Activated naive CD8-positive, alpha-beta T cell treated with anti-CD3 and anti-CD28 coated beads, Interleukin-2, amount 10 ng/mL, durations not matched to agents 7 days and 5 days (primary cell): ENCODE data around the gene SH3BP5. TPM values are rescaled to one million over a fixed set of nuclear protein-coding genes. Genes with fewer than 3 reads are reported as not detected.
A peak's percentile ranks its signal among the peaks of the same experiment; 100 is the strongest.
"Not testable (repeated sequence)": the region's sequence is repeated elsewhere in the genome, so short reads cannot be mapped to it uniquely, and the experiment has no call there.

ENCODE experiments used
- ATAC-seq: fragments of 150-1000 bp; cut with Tn5 transposase; one replicate; pipeline ENCODE4 v1.10.0; 2021; ENCODE audit warnings: low read depth, moderate library complexity
- POLR2A ChIA-PET: fragments of 350-600 bp; sonication (Branson Sonifier 250); formaldehyde crosslinking; loops from one replicate; lab custom pipeline; 2021; ENCODE audit warnings: antibody characterized with exemption; lab: Charles Lee
- DNase-seq: peaks from one replicate; pipeline ENCODE4 v3.0.0; 2021
- H3K27ac Mint-ChIP-seq: one replicate; pipeline ENCODE4 v1.8.0; 2022; ENCODE audit warnings: mild to moderate bottlenecking, mixed read lengths
- H3K27me3 Mint-ChIP-seq: one replicate; pipeline ENCODE4 v1.8.0; 2022; ENCODE audit warnings: mild to moderate bottlenecking, moderate library complexity, mixed read lengths
- H3K36me3 Mint-ChIP-seq: one replicate; pipeline ENCODE4 v1.8.0; 2021; ENCODE audit warnings: mild to moderate bottlenecking, mixed read lengths
- H3K4me1 Mint-ChIP-seq: one replicate; pipeline ENCODE4 v1.8.0; 2021; ENCODE audit warnings: mixed read lengths
- H3K4me3 Mint-ChIP-seq: one replicate; pipeline ENCODE4 v1.8.0; 2022; ENCODE audit warnings: mild to moderate bottlenecking, moderate library complexity, mixed read lengths
- H3K9me3 Mint-ChIP-seq: one replicate; pipeline ENCODE4 v1.8.0; 2021; ENCODE audit warnings: mixed read lengths
- total RNA-seq, 2 experiments: library from RNA; stranded (reverse); gene quantifications; one replicate each; pipeline ENCODE4 v1.2.3, GENCODE V29; 2021

The SH3BP5 gene
- total RNA-seq, 2 experiments from 2014 or later = 12.7 to 12.9 TPM

DNA sequence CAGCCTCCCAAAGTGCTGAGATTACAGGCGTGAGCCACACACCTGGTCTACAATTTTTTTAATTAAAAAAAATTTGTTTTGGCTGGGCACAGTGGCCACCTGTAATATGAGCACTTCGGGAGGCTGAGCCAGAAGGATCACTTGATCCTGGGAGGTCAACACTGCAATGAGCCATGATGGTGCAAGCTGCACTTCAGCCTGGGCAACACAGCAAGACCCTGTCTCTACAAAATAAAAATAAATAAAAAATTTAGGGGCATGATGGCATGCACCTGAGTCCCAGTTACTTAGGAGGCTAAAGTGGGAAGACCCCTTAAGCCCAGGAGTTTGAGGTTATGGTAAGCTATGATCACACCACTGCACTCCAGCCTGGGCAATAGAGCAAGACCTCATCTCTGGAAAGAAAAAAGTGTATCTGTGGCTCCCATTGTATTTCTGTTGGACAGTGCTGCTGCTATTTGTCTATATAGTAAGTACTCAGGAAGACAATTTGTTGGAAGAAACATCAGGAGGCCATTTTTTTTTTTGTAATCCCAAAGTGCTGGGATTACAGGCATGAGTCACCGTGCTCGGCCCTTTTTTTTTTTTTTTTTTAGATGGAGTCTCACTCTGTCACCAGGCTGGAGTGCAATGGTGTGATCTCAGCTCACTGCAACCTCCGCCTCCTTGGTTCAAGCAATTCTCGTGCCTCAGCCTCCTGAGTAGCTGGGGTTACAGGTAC is 27.5 kb upstream of the SH3BP5 start:
- POLR2A ChIA-PET = no interaction called here
- H3K36me3 Mint-ChIP-seq = peaks cover 2% of the 10 kb centered on the region

GRCh38 chr3:15356651-15357061 is 24.3 kb upstream of the SH3BP5 start:
- H3K27me3 Mint-ChIP-seq, DNase-seq, H3K9me3 Mint-ChIP-seq, H3K36me3 Mint-ChIP-seq, POLR2A ChIA-PET: not testable (repeated sequence)
- H3K27ac Mint-ChIP-seq = peak overlapping the region; percentile 81
- H3K4me3 Mint-ChIP-seq = peak overlapping the region; percentile 62
- peak; percentile 43 for ATAC-seq
- H3K4me1 Mint-ChIP-seq = peaks cover 25% of the 10 kb centered on the region

More for the DNA sequence above, 27.5 kb upstream of the SH3BP5 start:
- H3K9me3 Mint-ChIP-seq = no peaks in the 10 kb centered on the region
- peaks cover 32% of the 10 kb centered on the region for H3K4me1 Mint-ChIP-seq
- no peak overlapping the region for H3K4me3 Mint-ChIP-seq
- ATAC-seq = no peak
- no peak overlapping the region for H3K27ac Mint-ChIP-seq
- H3K27me3 Mint-ChIP-seq = peaks cover 2% of the 10 kb centered on the region
- DNase-seq = no peak

DNA sequence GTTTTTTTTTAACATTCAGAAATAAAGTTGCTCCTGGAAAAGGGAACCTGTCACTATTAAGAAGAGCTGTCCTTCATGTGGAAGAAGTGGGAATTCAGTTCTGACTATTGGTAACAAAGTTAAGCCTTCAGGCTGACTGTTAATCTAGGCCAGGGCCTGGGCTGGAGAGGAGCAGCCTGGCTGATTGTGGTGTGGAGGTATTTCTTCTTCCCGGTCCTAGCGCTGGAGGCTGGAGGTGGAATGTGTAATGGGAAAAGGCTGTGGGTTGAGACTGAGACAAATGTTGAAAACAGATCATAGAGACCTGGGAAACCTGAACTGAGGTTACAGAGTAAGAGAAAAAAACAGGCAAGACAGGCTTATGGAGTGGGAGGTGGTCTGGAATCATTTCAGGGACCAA is 23.8 kb upstream of the SH3BP5 start:
- ATAC-seq (no peak), DNase-seq (no peak)
- Mint-ChIP-seq H3K36me3 (peaks cover 4% of the 10 kb centered on the region), H3K9me3 (peaks cover 9% of the 10 kb centered on the region), H3K27ac (peak overlapping the region; percentile 81), H3K4me1 (peaks cover 20% of the 10 kb centered on the region), H3K27me3 (peaks cover 2% of the 10 kb centered on the region), H3K4me3 (peak overlapping the region; percentile 62)
- POLR2A ChIA-PET = interaction anchor here (1.3 kb wide), 1 partner anchor 19 kb away, joined by 3 read pairs; no protein-coding TSS in a partner anchor

DNA sequence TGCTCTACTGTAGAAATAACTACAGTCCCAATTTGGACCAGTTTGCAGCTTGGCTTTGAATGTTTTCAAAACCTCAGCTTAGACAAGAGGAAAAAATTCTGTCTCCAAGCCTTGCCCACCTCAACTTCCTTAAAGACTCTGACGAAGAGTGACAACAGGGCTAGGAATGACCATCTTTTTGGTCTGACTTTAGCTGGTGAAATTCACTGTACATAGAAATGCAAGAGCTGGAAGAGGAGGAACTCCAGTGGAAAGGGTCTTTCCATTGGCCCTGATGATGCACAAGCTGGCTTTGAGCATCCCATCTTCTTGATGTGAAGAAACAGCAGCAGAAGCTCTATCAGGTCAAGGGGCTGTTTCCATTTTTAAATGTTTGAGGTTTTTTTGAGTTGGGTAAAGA is 22.7 kb upstream of the SH3BP5 start:
- POLR2A ChIA-PET = interaction anchor here (0.7 to 1.3 kb wide), 3 partner anchors 9 to 22 kb away, joined by 3 to 4 read pairs (median 4); partner anchors contain the start of gene SH3BP5
- H3K9me3 Mint-ChIP-seq = peaks cover 11% of the 10 kb centered on the region
- ATAC-seq (no peak), DNase-seq (no peak)
- no peak overlapping the region for H3K4me3 Mint-ChIP-seq
- peaks cover 11% of the 10 kb centered on the region for H3K36me3 Mint-ChIP-seq
- peaks cover 13% of the 10 kb centered on the region for H3K4me1 Mint-ChIP-seq
- no peaks in the 10 kb centered on the region for H3K27me3 Mint-ChIP-seq
- no peak overlapping the region for H3K27ac Mint-ChIP-seq

GRCh38 chr3:15354485-15354884 is 22.1 kb upstream of the SH3BP5 start:
- ATAC-seq (no peak), DNase-seq (no peak)
- Mint-ChIP-seq H3K36me3 (peaks cover 12% of the 10 kb centered on the region), H3K27ac (no peak overlapping the region), H3K4me1 (peaks cover 13% of the 10 kb centered on the region), H3K9me3 (peaks cover 13% of the 10 kb centered on the region), H3K27me3 (no peaks in the 10 kb centered on the region), H3K4me3 (no peak overlapping the region)
- POLR2A ChIA-PET = no interaction called here

DNA sequence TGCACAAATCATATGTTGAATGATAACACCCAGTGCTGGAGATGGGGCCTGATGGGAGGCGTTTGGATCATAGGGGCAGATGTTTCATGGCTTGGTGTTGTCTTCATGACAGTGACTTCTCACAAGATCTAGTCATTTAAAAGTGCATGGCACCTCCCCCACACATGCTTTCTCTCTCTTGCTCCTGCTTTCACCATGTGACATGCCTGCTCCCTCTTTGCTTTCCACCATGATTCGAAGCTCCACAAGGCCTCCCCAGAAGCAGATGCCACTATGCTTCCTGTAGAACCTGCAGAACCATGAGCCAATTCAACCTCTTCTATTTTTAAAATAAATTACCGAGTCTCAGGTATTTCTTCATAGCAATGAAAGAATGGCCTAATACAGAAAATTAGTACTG is 17.8 kb upstream of the SH3BP5 start:
- Mint-ChIP-seq H3K9me3 (peaks cover 13% of the 10 kb centered on the region), H3K4me3 (no peak overlapping the region), H3K27me3 (peaks cover 4% of the 10 kb centered on the region), H3K4me1 (peaks cover 17% of the 10 kb centered on the region), H3K36me3 (peaks cover 13% of the 10 kb centered on the region), H3K27ac (no peak overlapping the region)
- POLR2A ChIA-PET = no interaction called here
- no peak for ATAC-seq
- no peak for DNase-seq

DNA sequence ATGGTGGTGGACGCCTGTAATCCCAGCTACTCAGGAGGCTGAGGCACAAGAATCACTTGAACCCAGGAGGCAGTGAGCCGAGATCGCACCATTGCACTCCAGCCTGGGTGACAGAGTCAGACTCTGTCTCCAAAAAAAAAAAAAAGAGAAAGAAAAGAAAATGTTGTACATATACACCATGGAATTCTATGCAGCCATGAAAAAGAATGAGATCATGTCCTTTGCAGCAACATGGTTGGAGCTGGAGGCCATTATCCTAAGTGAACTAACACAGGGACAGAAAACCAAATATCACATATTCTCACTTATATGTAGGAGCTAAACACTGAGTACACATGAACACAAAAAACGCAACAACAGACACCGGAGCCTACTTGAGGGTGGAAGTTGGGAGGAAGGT is 17.1 kb upstream of the SH3BP5 start:
- H3K36me3 Mint-ChIP-seq = peaks cover 13% of the 10 kb centered on the region
- peaks cover 17% of the 10 kb centered on the region for H3K4me1 Mint-ChIP-seq
- POLR2A ChIA-PET, ATAC-seq, H3K27ac Mint-ChIP-seq, H3K27me3 Mint-ChIP-seq, DNase-seq, H3K4me3 Mint-ChIP-seq: not testable (repeated sequence)
- peaks cover 13% of the 10 kb centered on the region for H3K9me3 Mint-ChIP-seq

GRCh38 chr3:15348246-15348645 is 15.9 kb upstream of the SH3BP5 start:
- Mint-ChIP-seq H3K27ac (no peak overlapping the region), H3K4me3 (no peak overlapping the region), H3K27me3 (peaks cover 11% of the 10 kb centered on the region), H3K36me3 (peaks cover 13% of the 10 kb centered on the region), H3K9me3 (peaks cover 12% of the 10 kb centered on the region), H3K4me1 (peaks cover 17% of the 10 kb centered on the region)
- ATAC-seq = no peak
- POLR2A ChIA-PET = interaction anchor here (0.8 kb wide), 1 partner anchor 57 kb away, joined by 3 read pairs; no protein-coding TSS in a partner anchor
- no peak for DNase-seq

DNA sequence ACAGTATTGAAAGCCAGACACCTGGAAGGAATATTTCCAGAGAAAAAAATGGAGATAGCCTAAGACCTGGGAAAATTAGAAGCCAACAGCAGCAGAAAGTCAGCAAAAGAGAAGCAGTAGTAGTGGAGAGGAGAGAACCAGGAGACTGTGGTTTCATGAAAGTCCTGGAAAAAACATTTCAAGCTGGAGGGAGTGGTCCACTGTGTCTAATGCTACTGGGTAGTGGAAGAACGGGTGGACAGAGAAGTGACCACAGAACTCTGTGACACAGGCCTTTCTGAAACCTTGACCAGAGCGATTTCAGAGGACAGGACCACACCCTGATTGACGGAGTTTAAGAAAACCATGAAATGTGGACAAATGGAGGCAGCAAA is 15.3 kb upstream of the SH3BP5 start:
- peak overlapping the region; percentile 42 for H3K4me3 Mint-ChIP-seq
- peaks cover 17% of the 10 kb centered on the region for H3K4me1 Mint-ChIP-seq
- ATAC-seq = no peak
- H3K27me3 Mint-ChIP-seq = peaks cover 11% of the 10 kb centered on the region
- no peak for DNase-seq
- peaks cover 11% of the 10 kb centered on the region for H3K9me3 Mint-ChIP-seq
- peaks cover 13% of the 10 kb centered on the region for H3K36me3 Mint-ChIP-seq
- POLR2A ChIA-PET = interaction anchor here (0.8 kb wide), 1 partner anchor 56 kb away, joined by 3 read pairs; no protein-coding TSS in a partner anchor
- no peak overlapping the region for H3K27ac Mint-ChIP-seq

DNA sequence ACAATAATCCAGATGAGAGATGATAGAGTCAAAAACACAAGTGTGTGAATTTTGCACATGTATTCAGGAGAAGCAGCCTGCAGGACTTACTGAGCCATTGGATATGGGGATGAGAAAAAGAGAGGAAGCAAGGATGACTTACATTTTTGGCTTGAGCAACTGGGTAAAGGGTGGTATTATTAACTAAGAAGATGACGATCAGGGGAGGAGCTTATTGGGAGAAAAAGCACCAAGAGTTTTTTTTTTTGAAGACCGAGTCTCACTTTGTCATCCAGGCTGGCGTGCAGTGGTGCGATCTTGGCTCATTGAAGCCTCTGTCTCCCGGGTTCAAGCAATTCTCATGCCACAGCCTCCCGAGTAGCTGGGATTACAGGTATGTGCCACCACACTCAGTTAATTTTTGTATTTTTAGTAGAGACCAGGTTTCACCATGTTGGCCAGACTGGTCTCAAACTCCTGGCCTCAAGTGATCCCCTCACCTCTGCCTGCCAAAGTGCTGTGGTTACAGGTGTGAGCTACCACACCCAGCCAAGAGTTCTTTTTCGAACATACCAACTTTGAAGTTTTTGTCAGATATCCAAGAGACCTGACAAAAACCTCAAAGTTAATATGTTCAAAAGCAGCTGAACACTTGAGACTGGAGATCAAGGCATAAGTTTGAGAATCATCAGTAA is 14.8 kb upstream of the SH3BP5 start:
- peaks cover 8% of the 10 kb centered on the region for H3K9me3 Mint-ChIP-seq
- H3K4me3 Mint-ChIP-seq = peak overlapping the region; percentile 42
- ATAC-seq (no peak), DNase-seq (no peak)
- peaks cover 14% of the 10 kb centered on the region for H3K27me3 Mint-ChIP-seq
- H3K4me1 Mint-ChIP-seq = peaks cover 17% of the 10 kb centered on the region
- POLR2A ChIA-PET = no interaction called here
- no peak overlapping the region for H3K27ac Mint-ChIP-seq
- H3K36me3 Mint-ChIP-seq = peaks cover 13% of the 10 kb centered on the region

DNA sequence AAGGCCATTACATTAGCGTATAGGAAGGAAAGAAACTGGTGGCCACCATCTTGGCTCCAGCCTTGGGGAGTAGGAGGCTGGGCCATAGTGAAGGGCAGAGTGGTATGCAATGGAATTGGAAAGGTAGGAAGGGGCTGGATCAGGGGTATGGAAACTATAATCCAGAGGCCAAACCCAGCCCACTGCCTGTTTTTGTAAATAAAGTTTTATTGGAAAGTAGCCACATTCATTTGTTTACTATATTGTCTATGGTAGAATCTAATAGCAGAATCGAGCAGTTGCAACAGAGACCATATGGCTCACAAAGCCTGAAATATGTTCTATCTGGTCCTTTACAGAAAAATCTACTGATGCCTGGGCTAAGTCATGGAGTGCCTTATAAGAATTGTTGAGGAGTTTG is 14.1 kb upstream of the SH3BP5 start:
- H3K36me3 Mint-ChIP-seq = peaks cover 11% of the 10 kb centered on the region
- POLR2A ChIA-PET = interaction anchor here (1.4 to 1.5 kb wide), 2 partner anchors 9 to 14 kb away, joined by 4 read pairs; partner anchors contain the start of gene SH3BP5
- no peak overlapping the region for H3K4me3 Mint-ChIP-seq
- DNase-seq = no peak
- H3K9me3 Mint-ChIP-seq = peaks cover 4% of the 10 kb centered on the region
- peaks cover 17% of the 10 kb centered on the region for H3K27me3 Mint-ChIP-seq
- ATAC-seq = no peak
- H3K4me1 Mint-ChIP-seq = peaks cover 18% of the 10 kb centered on the region
- H3K27ac Mint-ChIP-seq = no peak overlapping the region

- peaks cover 10% of the 10 kb centered on the region for H3K36me3 Mint-ChIP-seq
- H3K27ac Mint-ChIP-seq = no peak overlapping the region
- no peak overlapping the region for H3K4me3 Mint-ChIP-seq
- peaks cover 4% of the 10 kb centered on the region for H3K9me3 Mint-ChIP-seq
- peaks cover 21% of the 10 kb centered on the region for H3K27me3 Mint-ChIP-seq
- H3K4me1 Mint-ChIP-seq = peaks cover 20% of the 10 kb centered on the region
- POLR2A ChIA-PET = interaction anchor here (1.4 to 1.5 kb wide), 2 partner anchors 10 to 13 kb away, joined by 4 read pairs; partner anchors contain the start of gene SH3BP5
- no peak for DNase-seq
- no peak for ATAC-seq
Observed at GRCh38 chr3:15345608-15346137, 13.3 kb upstream of the SH3BP5 start.

DNA sequence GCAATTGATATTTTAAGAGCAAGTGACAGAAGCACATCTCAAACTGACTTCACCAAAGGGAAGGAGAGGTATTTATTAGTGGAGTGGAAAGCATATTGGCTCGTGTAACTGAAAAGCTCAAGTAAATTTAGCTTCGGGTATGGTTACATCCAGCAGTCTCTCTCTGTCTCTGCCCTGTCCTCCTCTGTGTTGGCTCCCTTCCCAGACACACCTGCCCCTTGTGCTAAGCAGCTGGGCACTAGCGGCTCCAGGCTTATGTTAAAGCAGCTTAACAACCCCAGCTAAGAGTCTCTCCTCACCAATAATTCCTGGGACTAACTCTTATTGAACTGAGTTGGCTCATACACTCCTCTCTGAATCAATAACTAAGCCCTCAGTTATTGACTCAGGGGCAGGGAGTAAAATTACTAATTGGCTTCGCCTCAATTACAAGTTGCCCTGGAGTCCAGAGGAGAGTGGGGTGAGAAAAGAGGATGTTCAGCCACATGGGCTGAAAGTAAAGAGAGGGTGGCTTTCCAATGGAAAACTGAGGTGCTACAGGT is 12.8 kb upstream of the SH3BP5 start:
- H3K36me3 Mint-ChIP-seq = peaks cover 5% of the 10 kb centered on the region
- DNase-seq (no peak), ATAC-seq (no peak)
- H3K27ac Mint-ChIP-seq = no peak overlapping the region
- POLR2A ChIA-PET = interaction anchor here (1.4 to 1.5 kb wide), 2 partner anchors 10 to 12 kb away, joined by 4 read pairs; partner anchors contain the start of gene SH3BP5
- H3K27me3 Mint-ChIP-seq = peaks cover 21% of the 10 kb centered on the region
- peaks cover 20% of the 10 kb centered on the region for H3K4me1 Mint-ChIP-seq
- no peak overlapping the region for H3K4me3 Mint-ChIP-seq
- peaks cover 2% of the 10 kb centered on the region for H3K9me3 Mint-ChIP-seq
